HG02642 (cell line): ENCODE results near the gene MFAP2.

Experiments used
- ATAC-seq: cut with Tn5 transposase; IDR thresholded peaks from one replicate; pipeline ENCODE4 v1.9.1; 2021; ENCODE audit warnings: mild to moderate bottlenecking; ENCODE audit not compliant: unreplicated experiment, poor library complexity

Gene MFAP2

DNA sequence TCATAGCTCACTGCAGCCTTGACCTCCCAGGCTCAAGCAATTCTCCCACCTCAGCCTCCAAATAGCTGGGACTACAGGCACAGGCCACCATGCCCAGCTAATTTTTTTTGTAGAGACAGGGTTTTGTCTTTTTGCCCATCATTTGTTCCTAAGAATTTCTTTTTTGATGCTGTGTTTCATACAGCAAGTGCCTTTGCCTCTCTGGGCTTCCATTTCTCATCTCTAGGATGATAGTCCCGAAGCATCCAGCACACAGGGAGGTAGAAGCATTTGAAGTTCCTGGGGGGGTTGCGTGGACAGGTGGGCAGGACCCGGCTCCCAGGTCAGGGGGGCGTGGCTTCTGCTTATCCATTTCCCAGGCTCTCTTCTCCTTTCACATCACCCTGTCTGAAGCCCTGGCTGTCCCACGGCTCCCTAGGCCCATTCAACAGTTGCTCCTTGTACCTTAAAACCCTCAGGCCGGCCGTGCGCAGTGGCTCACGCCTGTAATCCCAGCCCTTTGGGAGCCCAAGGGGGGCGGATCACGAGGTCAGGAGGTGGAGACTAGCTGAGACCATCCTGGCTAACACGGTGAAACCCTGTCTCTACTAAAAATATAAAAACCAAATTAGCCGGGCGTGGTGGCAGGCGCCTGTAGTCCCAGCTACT lies 27.9 kb upstream of the MFAP2 start:
- no peak for ATAC-seq

DNA sequence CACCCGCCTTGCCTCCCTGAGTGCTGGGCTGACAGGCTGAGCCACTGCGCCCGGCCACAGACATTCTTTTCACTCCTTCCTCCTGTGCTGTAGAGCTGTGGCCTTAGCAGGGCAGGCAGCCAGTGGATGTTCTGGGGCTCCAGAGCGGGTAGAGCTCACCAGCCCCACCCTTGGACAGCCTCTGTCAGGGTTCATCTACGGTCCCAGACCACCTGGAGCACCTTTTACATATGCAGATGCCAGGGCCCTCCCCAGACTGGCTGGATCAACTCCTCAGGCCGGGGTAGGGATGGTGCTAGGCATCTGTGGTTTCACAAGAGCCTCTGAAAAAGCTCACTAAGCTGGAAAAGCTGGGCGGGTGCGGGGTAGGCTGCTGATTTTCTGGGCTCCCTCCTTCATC lies 26.7 kb upstream of the MFAP2 start:
- no peak for ATAC-seq

GRCh38 chr1:17005365-17005740 lies 24.9 kb upstream of the MFAP2 start:
- no peak for ATAC-seq

- no peak for ATAC-seq
These were observed 24.3 kb upstream of the MFAP2 start for GRCh38 chr1:17004466-17005364.

DNA sequence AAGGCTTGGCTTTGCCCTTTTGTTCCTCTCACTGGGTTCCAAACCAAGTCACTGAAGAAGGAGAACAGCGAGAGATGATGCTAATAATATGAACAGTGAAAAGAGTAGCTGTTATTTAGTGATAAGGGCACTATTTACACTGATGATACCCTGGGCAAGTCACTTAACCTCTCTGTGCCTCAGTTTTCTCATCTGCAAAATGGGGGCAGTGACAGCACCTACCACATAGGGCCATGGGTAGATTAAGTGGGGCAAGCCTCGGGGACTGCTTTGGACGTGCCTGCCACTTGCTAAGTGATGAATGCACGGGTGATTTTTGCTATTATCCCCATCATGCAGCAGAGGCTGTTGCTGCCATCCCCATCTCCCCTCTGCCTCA lies 22.1 kb upstream of the MFAP2 start:
- ATAC-seq, result no peak

- ATAC-seq, result no peak
These were observed 21.5 kb upstream of the MFAP2 start for GRCh38 chr1:17001760-17002523.

DNA sequence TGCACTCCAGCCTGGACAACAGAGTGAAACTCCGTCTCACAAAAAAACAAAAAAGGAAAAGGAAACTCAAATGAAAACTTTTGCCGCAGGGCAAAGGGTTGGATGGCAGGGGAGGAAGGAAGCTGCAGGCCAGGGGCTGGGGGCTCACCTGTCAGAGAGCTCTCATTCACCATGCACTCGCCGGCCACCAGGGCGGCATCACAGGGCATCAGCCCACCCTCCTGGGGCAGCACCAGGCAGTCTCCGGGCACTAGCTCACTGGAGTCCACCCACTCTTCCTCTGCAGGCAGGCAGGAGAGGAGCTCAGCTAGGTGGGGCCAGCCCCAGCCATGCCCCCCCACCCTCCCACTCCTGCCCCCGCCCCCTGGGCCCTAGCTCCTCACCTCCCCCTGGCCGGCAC lies 19.4 kb upstream of the MFAP2 start:
- no peak for ATAC-seq

- ATAC-seq, result no peak
These were observed 18.2 kb upstream of the MFAP2 start for GRCh38 chr1:16998589-16998988.

- ATAC-seq, result no peak
These were observed 16.4 kb upstream of the MFAP2 start for GRCh38 chr1:16996845-16997244.

- no peak for ATAC-seq
These were observed 13.2 kb upstream of the MFAP2 start for GRCh38 chr1:16993521-16994038.

- ATAC-seq, result no peak
These were observed 12.3 kb upstream of the MFAP2 start for GRCh38 chr1:16992675-16993074.

DNA sequence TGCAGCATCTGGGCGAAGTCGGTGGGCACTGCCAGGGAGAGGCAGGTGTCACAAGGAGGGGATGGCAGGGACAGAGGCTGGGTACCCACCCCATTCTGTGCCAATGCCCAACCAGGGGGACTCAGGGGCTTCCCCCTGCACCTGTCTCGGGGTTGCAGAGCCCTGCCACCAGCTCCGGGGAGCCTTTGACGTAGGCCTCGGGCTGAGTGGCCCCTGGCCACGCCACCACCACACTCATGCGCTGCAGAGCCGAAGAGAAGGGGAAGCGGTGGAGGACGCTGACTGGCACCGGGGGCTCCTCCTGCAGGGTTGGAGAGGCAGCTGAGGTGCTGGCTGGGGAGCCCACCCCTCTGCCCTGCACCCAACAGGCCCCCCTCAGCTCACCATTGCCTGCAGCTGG lies 11.7 kb upstream of the MFAP2 start:
- no peak for ATAC-seq

GRCh38 chr1:16991571-16991970 lies 11.2 kb upstream of the MFAP2 start:
- no peak for ATAC-seq

- ATAC-seq, result no peak
These were observed 9.4 kb upstream of the MFAP2 start for GRCh38 chr1:16989676-16990391.

- ATAC-seq, result no peak
These were observed 7.8 kb upstream of the MFAP2 start for GRCh38 chr1:16988210-16988609.

DNA sequence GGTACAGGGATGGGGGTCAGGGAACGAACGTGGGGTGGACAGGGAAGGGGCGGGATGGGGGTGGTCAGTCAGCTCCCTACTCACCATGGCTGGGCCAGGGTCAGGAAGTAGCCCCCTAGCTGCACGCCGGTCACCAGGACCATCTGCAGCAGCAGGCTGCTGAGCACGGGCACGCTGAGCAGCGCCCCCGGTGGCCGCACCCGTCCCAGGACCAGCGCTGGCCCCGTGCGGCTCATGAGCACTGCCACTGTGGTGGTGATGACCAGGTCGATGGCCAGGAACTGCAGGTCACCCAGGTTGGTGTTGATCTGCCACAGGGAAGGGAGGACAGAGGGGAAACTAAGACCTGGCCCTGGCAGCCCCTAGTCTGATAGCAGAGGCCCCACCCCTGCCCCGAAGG lies 6.5 kb upstream of the MFAP2 start:
- ATAC-seq, result no peak

DNA sequence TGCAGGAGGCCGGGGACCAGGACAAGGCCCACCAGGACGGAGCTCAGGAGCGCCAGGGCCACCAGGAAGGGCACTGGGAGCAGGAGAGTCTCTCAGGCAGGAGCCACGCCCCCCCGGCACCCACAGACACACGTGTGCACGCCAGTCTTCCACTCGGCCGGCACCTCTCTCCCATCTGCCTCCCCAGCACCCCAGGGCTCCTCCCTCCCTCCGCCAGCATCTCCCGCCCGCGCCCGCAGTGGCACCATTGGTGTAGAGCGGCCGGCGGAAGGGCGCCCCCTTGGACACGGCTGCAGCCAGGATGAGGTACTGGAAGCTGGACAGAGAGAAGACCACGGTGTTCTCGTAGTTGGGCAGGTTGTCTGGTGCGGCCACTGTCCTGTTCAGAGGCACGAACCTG lies 6.1 kb upstream of the MFAP2 start:
- no peak for ATAC-seq

DNA sequence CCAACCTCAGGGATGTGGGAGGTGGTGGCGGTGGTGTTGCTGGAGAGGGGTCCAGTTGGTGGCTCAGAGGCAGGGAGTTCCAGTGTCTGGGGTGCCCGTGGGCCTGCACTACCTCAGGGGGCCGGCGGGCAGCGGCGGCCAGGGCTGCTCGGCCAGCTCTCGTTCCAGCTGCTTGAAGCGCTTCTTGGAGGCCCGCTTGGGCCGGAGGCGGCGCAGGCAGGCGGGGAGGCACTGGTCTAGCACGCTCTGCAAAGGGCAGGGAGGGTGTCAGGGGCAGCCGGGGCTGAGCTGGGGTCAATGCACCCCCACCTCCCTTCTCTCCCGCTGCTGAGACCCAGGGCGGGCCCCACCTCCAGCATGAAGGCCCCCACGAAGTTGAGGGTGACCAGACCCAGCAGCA lies 5.7 kb upstream of the MFAP2 start:
- ATAC-seq, result no peak

GRCh38 chr1:16984717-16985116 lies 4.3 kb upstream of the MFAP2 start:
- ATAC-seq, result no peak

DNA sequence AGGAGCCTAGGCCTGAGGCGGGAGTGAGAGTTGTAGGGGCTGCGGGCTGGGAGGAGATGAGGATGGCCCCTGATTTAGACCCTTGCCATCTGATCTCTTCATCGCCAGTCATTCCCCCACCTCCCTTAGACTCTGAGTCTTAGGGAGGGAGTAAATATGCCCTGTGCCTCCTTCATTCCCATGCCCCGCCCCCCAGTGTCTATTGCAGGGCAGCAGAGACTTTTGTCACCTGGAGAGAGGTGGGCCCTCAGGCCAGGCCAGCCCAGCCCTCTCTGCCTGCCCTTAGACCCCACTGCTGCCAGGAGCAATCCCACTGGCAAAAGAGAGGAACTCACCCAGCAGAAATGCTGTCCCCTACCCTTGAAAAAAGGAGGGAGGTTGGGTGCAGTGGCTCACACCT lies 3.2 kb upstream of the MFAP2 start:
- no peak for ATAC-seq
